ENCODE results near the gene NNMT.

- TF ChIP-seq CTCF (IDR thresholded peaks at IDR 0.05) (no peak), EZH2 (IDR thresholded peaks at IDR 0.05; ENCODE audit: borderline replicate concordance, insufficient read depth, low read depth, low read length, poor library complexity, severe bottlenecking) (no peak)
Observed at GRCh38 chr11:114252767-114253166, 43.4 kb upstream of the NNMT start.

Measured in B cell (primary cell).